ENCODE data around the gene KLK10.

Gene KLK10

GRCh38 chr19:51026554-51026831 is 7.0 kb upstream of the KLK10 start, which contains the start of gene KLK11:
KLK11 (minus strand) TSS chr19:51026616; CDS start chr19:51025631, 985 bp downstream.
- DNase-seq (ENCODE audit: low read depth in 2 of 2) = no peak

DNA sequence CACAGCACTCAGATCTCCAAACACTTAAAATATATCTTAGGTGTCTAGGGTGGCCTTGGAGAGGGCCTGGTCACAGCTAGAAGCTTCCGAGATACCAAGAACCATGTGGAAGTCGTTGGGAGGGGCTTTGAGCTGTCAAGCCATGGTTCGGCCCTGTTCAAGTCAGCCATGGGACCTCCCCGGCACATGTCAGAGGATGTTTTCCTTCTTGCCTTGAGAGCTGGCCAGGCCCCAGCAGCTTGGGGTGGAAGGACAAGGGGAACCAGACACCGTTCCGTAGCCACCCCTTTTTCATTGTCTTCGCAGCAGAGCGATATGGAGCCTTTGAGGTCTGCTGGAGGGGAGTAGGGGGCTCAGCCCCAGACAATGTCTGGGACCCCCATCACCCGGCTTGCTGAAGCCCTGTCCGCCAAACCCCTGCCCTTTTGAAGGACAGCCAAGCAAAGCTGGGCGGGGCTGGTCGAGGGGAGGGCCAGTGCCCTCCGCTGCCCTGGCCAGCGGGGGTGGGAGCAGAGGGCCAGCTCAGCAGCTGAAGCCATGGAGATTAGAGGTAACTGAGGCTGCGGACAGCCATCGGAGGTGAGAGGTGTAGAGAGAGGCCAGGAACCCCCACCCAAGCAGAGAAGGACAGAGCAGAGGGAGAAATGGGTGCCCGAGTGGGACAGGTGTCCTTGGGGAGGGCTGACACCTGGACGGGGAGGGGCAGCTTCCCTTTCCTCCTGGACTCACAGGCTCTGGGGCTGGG is 6.5 kb upstream of the KLK10 start:
- DNase-seq (ENCODE audit: low read depth in 2 of 2) = no peak

- no peak for DNase-seq (ENCODE audit: low read depth in 2 of 2)
These were observed 5.9 kb upstream of the KLK10 start for GRCh38 chr19:51025401-51025800.

DNA sequence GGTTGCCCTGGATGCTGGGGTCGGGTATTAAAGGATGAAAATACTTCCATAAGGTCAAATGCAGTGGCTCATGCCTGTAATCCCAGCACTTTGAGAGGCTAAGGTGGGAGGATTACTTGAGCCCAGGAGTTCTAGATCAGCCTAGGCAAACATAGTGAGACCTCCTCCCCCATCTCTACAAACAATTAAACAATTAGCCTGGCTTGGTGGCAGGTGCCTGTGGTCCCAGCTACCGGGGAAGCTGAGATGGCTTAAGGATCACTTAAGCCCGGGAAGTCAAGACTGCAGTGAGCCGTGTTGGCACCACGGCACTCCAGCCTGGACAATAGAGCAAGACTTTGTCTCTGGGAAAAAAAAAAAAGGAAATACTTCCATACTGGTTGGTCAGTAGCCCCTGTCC is 5.4 kb upstream of the KLK10 start:
- no peak for DNase-seq (ENCODE audit: low read depth in 2 of 2)

DNA sequence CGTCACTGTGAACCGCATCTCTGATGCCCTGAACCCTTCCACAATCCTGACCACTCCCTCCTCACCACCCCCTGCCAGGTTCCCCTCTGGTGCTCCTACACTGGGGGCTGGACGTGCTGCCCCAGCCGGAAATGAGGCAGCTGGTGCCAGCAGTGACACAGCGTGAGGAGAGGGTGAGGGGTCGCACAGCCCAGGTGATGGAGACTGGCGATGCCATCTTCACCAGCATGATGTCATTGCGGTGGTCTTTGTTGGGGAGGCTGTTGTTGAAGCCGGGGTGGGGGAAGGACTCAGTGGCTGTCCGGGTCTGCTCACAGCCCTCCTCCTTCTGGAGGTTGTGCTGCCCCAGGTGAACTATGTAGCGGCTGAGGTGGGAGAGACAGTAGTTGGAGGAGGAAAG is 4.4 kb upstream of the KLK10 start:
- no peak for DNase-seq (ENCODE audit: low read depth in 2 of 2)

GRCh38 chr19:51022526-51022925 is 3.0 kb upstream of the KLK10 start:
- no peak for DNase-seq (ENCODE audit: low read depth in 2 of 2)

GRCh38 chr19:51020988-51021651 is 1.6 kb upstream of the KLK10 start:
- DNase-seq (ENCODE audit: low read depth in 2 of 2) = no peak

- no peak for DNase-seq (ENCODE audit: low read depth in 2 of 2)
These were observed 565 bp downstream of the KLK10 start for GRCh38 chr19:51018745-51019543.

- DNase-seq (ENCODE audit: low read depth in 2 of 2) = peak; percentile 12 to 24
These were observed 2.5 kb downstream of the KLK10 start for GRCh38 chr19:51016798-51017683.

DNA sequence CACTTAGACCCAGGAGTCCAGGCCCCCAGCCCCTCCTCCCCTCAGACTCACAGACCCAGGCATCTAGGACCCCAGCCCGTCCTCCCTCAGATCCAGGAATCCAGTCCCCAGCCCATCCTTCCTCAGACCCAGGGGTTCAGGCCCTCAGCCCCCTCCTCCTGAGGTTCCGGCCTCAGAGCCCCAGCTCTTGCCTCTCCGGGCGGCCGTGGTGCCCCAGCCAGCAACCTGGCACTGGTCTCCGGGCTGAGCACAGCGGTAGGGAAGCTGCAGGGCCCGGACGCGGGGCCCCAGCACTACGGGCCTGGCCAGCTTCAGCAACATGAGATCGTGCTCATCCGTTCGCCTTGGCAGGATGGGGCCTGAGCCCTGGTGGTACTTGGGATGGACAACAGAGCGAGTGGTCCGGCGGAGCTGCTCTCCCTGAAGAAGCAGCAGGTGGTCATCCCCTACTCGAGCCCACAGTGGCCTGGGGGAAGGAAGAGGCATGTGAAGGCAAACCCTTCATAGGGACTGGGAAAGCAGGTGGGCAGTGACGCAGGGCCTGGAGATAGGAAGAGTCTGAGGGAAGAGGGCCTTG is 3.7 kb downstream of the KLK10 start:
- DNase-seq (ENCODE audit: low read depth in 2 of 2) = no peak

DNA sequence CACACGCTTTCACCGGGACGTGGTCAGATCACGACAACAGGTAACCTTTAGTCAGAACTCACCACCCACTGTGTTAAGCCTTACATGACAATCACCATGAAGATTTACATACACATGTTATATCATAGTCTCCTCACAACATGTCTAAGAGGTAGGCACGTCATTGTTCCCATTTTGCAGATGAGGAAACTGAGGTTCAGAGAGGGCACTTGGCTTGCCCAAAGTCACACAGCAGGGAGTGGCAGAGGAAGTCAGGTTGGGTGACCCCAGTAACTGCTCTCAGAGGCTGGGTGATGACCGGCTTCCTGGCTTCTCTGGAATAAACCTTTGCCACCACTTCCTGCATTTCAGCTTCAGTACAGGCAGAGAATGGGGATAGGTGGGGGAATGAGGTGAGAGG is 5.3 kb downstream of the KLK10 start:
- DNase-seq (ENCODE audit: low read depth in 2 of 2) = no peak

DNA sequence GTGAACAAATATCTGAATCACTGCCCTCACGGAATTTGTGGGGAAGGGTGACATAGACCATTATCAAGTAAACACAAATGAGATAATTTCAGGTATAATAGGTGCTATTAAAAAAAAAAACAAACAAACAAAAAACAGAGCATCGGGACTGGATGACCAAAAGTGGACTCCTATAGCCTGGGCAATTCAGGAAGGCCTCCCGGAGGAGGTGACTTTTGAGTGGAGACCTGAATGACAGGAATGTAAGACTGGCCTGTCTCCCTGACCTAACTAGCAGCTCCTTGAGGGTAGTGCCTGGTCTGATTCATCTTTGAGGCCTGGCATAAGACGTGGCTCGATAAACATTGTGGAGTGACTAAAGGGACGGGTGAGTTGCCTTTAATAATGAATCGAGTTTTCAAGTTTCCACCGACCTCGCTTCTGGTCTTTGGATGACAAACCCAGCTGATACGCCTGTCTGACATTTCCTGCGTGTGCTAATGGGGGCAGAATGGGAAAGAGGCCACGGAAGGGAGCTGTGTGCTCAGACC is 6.8 kb downstream of the KLK10 start:
- DNase-seq (ENCODE audit: low read depth in 2 of 2) = no peak

- no peak for DNase-seq (ENCODE audit: low read depth in 2 of 2)
These were observed 9.3 kb downstream of the KLK10 start for GRCh38 chr19:51010066-51010795.

GRCh38 chr19:51009061-51009891 is 10.2 kb downstream of the KLK10 start:
- no peak for DNase-seq (ENCODE audit: low read depth in 2 of 2)

DNA sequence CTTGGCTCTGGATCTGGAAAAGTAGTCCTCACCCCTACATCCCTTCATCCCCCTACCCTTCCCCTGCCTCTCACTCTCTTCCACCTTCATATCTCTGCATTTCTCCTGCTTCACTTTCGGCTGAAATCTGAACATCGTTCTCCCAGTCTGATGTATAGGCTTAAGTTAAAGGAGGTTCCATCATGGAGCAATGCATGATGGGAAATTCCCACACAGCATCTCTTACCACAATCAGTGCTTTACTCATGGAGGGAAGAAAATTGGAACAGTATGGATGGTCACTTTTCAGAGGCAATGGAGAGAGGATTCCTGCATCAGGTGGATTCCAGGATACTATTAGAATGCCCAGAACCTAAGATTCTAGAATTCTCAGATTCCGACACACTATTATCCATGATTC is 12.0 kb downstream of the KLK10 start:
- no peak for DNase-seq (ENCODE audit: low read depth in 2 of 2)

- no peak for DNase-seq (ENCODE audit: low read depth in 2 of 2)
These were observed 13.1 kb downstream of the KLK10 start for GRCh38 chr19:51006406-51006805.

- DNase-seq (ENCODE audit: low read depth in 2 of 2) = no peak
These were observed 14.3 kb downstream of the KLK10 start for GRCh38 chr19:51005248-51005647.

GRCh38 chr19:51003316-51003715 is 16.2 kb downstream of the KLK10 start:
- DNase-seq (ENCODE audit: low read depth in 2 of 2) = no peak

DNA sequence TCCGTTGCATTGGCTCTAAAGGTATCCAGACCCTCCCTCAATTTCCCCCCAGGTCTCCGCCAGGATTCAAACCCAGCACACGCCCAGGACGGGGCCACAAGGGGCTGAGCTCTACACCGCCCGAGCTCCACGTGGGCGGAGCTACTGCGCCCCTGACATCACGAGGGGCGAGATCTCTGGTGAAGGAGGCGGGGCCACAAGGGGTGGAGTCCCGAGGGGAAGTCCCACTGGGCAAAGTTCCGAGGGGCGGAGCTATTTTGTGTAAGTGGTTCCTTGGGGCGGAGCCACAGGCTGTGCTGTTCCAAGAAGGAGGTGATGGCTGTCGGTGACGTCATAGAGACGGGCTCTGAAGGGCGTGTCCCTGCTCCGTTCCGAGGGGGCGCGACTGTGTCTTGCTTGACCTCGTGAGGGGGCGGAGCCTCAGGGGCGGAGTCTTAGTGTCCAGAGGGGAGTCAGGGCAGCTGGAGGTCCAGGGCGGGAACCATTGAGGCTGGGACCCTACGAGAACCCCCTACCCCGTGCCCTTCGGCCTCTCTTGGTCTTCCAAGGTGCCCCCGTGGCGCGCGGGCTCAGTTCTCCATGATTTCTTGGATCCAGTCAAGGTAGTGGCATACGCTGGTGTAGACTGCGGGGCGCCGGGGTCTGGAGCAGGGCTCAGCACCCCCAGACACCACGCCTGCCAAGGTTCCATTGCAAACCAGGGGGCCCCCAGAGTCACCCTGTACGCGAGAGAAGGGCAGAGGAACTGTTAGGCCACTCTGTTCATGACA is 16.8 kb downstream of the KLK10 start:
- no peak for DNase-seq (ENCODE audit: low read depth in 2 of 2)
